A673 (cell line): ENCODE results near the gene RGS6. TPM values are rescaled to one million over a fixed set of nuclear protein-coding genes. Genes with fewer than 3 reads are reported as not detected.

ENCODE experiments used
- BruUV-seq: library from RNA; stranded (reverse); fragments of 400-500 nt; replicated peaks from 2 replicates; lab custom pipeline; 2021; lab: Mats Ljungman, UMichigan
- CTCF ChIA-PET: fragments of 300-600 bp; sonication (Branson Sonifier 250); formaldehyde crosslinking; loops from one replicate; lab custom pipeline; 2022; ENCODE audit warnings: antibody characterized with exemption; lab: Charles Lee
- POLR2A ChIA-PET: fragments of 300-600 bp; sonication (Branson Sonifier 250); formaldehyde crosslinking; loops from one replicate; lab custom pipeline; 2022; ENCODE audit warnings: antibody characterized with exemption; ENCODE audit not compliant: low non-redundant PET; lab: Charles Lee
- DNase-seq: peaks from one replicate; pipeline ENCODE4 v3.0.0-alpha.2; 2015; ENCODE audit warnings: low spot score
- H3K27ac ChIP-seq: fragments of 200-600 bp; sonication (generic); 2 replicates; pipeline ENCODE4 v1.5.1; 2016; ENCODE audit warnings: mixed run types, low read depth, mild to moderate bottlenecking, mixed read lengths, antibody characterized with exemption, low read length; ENCODE audit not compliant: poor library complexity, severe bottlenecking
- H3K27me3 ChIP-seq: fragments of 200-600 bp; sonication (generic); replicated peaks from 2 replicates; pipeline ENCODE4 v1.6.1; 2017; ENCODE audit warnings: mixed run types, low read depth, mild to moderate bottlenecking, mixed read lengths, antibody characterized with exemption, low read length; ENCODE audit not compliant: insufficient read depth, poor library complexity
- H3K36me3 ChIP-seq: fragments of 200-600 bp; sonication (generic); 2 replicates; pipeline ENCODE4 v1.6.1; 2016; ENCODE audit warnings: mixed run types, mild to moderate bottlenecking, mixed read lengths, antibody characterized with exemption, low read length; ENCODE audit not compliant: insufficient read depth, poor library complexity, severe bottlenecking
- H3K4me1 ChIP-seq: fragments of 200-600 bp; sonication (generic); 2 replicates; pipeline ENCODE4 v1.6.1; 2017; ENCODE audit warnings: mixed run types, mild to moderate bottlenecking, mixed read lengths, antibody characterized with exemption, low read length; ENCODE audit not compliant: insufficient read depth, poor library complexity, severe bottlenecking
- H3K4me3 ChIP-seq: fragments of 200-600 bp; sonication (generic); 2 replicates; pipeline ENCODE4 v1.5.1; 2016; ENCODE audit warnings: low read depth, mixed run types, mild to moderate bottlenecking, mixed read lengths, low read length; ENCODE audit not compliant: poor library complexity, severe bottlenecking
- H3K9me3 ChIP-seq: fragments of 200-600 bp; sonication (generic); 2 replicates; pipeline ENCODE4 v1.6.1; 2016; ENCODE audit warnings: mixed run types, low read depth, mild to moderate bottlenecking, mixed read lengths, antibody characterized with exemption, low read length; ENCODE audit not compliant: poor library complexity, severe bottlenecking
- EZH2 ChIP-seq: fragments of 200-600 bp; sonication (generic); IDR thresholded peaks from 2 replicates; pipeline ENCODE4 v1.6.1; 2017; ENCODE audit warnings: borderline replicate concordance, low read depth, mild to moderate bottlenecking, mixed read lengths, antibody characterized with exemption, low read length; ENCODE audit not compliant: poor library complexity, severe bottlenecking
- intact Hi-C: fragments of 100-400 bp; cut with micrococcal nuclease; formaldehyde crosslinking; loops from one replicate; pipeline ENCODE4 v1.10.0; 2022; ENCODE audit not compliant: unreplicated experiment
- total RNA-seq: library from RNA; stranded (reverse); gene quantifications from 2 replicates; pipeline ENCODE4 v1.2.3, GENCODE V29; 2021
- TF ChIP-seq, protein P1 (sequence below): fragments of 300-800, 200-600 bp; sonication (generic); conservative IDR thresholded peaks from 2 replicates; pipeline ENCODE4 v1.5.1; 2017; ENCODE audit warnings: low read depth, mild to moderate bottlenecking, antibody characterized with exemption, low read length, moderate library complexity, mixed read lengths

Gene RGS6
- total RNA-seq, 1 experiment from 2014 or later = not detected

DNA sequence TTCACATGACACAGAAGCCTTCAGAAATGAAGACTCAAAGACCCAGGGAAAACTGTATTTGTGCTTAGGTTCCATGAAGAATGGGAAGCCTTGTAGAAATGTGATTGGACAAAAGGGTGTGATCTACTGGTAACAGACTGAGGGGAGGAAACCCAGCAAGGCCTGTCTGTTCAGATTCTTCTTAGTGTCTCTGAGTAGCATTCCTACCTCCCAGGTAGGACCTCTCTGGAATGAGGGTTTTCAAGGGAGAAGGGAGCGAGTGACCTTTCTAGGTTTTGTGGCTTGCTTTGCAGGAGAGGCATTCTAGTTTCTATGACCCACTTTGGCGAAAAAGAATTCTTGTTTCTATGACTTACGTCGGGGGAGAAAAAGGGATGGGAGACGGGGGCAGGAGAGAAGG is 560.0 kb downstream of the RGS6 start:
- POLR2A ChIA-PET = no interaction called here
- CTCF ChIA-PET = no interaction called here

DNA sequence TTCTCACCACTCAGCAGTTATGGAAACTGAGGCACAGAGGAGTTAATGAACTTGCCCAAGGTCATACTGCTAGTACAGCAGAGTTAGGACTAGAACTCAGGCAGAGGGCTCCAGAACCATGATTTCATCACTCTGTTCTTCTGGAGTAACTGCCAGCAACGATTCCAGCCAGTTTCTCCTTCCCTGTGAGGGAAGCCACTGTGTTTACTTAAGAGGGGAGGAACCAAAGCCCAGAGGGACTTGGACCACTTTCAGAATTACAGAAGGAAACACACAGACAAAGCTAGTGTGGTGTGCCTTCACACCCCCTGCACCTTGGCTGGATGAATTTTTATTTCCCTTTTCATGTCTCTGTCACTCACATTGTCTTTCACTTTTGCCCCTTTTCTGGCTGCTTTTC is 563.4 kb downstream of the RGS6 start:
- H3K9me3 ChIP-seq = peaks cover 9% of the 10 kb centered on the region
- no peak for DNase-seq
- H3K27me3 ChIP-seq = no peaks in the 10 kb centered on the region
- no TSS peak for BruUV-seq
- H3K27ac ChIP-seq = no peak overlapping the region
- CTCF ChIA-PET = interaction anchor here (0.6 kb wide), 1 partner anchor 21 kb away, joined by 6 read pairs; no protein-coding TSS in a partner anchor
- no peaks in the 10 kb centered on the region for H3K4me1 ChIP-seq
- no peak for TF ChIP-seq EZH2
- TF ChIP-seq, protein P1, sequence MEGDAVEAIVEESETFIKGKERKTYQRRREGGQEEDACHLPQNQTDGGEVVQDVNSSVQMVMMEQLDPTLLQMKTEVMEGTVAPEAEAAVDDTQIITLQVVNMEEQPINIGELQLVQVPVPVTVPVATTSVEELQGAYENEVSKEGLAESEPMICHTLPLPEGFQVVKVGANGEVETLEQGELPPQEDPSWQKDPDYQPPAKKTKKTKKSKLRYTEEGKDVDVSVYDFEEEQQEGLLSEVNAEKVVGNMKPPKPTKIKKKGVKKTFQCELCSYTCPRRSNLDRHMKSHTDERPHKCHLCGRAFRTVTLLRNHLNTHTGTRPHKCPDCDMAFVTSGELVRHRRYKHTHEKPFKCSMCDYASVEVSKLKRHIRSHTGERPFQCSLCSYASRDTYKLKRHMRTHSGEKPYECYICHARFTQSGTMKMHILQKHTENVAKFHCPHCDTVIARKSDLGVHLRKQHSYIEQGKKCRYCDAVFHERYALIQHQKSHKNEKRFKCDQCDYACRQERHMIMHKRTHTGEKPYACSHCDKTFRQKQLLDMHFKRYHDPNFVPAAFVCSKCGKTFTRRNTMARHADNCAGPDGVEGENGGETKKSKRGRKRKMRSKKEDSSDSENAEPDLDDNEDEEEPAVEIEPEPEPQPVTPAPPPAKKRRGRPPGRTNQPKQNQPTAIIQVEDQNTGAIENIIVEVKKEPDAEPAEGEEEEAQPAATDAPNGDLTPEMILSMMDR = no peak
- intact Hi-C loops = no loop called here
- POLR2A ChIA-PET = interaction anchor here (0.6 kb wide), 1 partner anchor 663 kb away, joined by 3 read pairs; no protein-coding TSS in a partner anchor
- no peak overlapping the region for H3K4me3 ChIP-seq
- H3K36me3 ChIP-seq = no peaks in the 10 kb centered on the region

More for the DNA sequence above, 560.0 kb downstream of the RGS6 start:
- Histone ChIP-seq H3K4me1 (no peaks in the 10 kb centered on the region), H3K36me3 (no peaks in the 10 kb centered on the region), H3K9me3 (peaks cover 9% of the 10 kb centered on the region), H3K27me3 (no peaks in the 10 kb centered on the region), H3K27ac (no peak overlapping the region), H3K4me3 (no peak overlapping the region)
- BruUV-seq = no TSS peak
- intact Hi-C loops = no loop called here
- no peak for TF ChIP-seq EZH2
- TF ChIP-seq, protein P1 = no peak
- DNase-seq = no peak

DNA sequence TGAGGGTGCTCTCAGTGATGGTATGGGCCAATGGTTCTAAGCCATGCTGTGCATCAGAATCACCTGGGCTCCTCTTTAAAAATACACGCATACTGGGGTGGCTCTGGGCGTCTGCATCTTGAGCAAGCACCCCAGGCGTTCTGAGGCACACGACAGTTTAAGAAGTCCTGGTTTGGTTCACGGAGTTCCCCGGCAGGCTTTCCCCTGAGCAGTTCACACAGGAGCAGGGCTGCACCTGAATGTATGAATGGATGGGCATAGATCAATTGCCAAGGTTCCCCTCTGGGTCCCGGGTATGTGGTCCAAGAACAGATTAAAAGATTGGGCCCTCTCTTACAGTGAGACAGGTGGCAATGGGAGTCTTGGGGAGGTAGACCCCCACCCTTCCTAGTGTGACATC is 566.4 kb downstream of the RGS6 start:
- BruUV-seq = no TSS peak
- intact Hi-C loops = no loop called here
- Histone ChIP-seq H3K9me3 (peaks cover 5% of the 10 kb centered on the region), H3K4me3 (no peak overlapping the region), H3K27me3 (no peaks in the 10 kb centered on the region), H3K36me3 (no peaks in the 10 kb centered on the region), H3K27ac (no peak overlapping the region), H3K4me1 (no peaks in the 10 kb centered on the region)
- no peak for DNase-seq
- TF ChIP-seq EZH2 = no peak
- TF ChIP-seq, protein P1 = no peak
- ChIA-PET POLR2A (no interaction called here), CTCF (no interaction called here)
